ENCODE measurements around the gene LRP2.

GRCh38 chr2:169395821-169396374, 33.6 kb upstream of the LRP2 start:
- no peak for TF ChIP-seq SMC3 (IDR thresholded peaks at IDR 0.05)
- TF ChIP-seq EP300 (IDR thresholded peaks at IDR 0.05), result no peak
- no peak for TF ChIP-seq POLR2A (IDR thresholded peaks at IDR 0.05; ENCODE audit: low read length)
- TF ChIP-seq CTCF (IDR thresholded peaks at IDR 0.05), result no peak
- no peak for TF ChIP-seq CEBPB (IDR thresholded peaks at IDR 0.05)
- no peak for TF ChIP-seq RCOR1 (IDR thresholded peaks at IDR 0.05; ENCODE audit: low read depth, low read length)
